Gastrocnemius medialis (tissue), 4 donors: ENCODE data around the gene PPIP5K2. TPM values are rescaled to one million over a fixed set of nuclear protein-coding genes. Genes with fewer than 3 reads are reported as not detected.
"Not testable (repeated sequence)": the region's sequence is repeated elsewhere in the genome, so short reads cannot be mapped to it uniquely, and the experiment has no call there.

Source experiments
- ATAC-seq, 2 donors: fragments of 150-250 bp; one replicate each; pipeline ENCODE4 v1.9.1; 2016
- DNase-seq, 2 donors: peaks; one replicate each; pipeline ENCODE4 v3.0.0-alpha.2; 2019
- H3K27ac ChIP-seq, 4 donors: fragments of 200-600 bp; sonication (generic); 1 replicate in 1 of 4; 2 replicates in 3 of 4; pipeline ENCODE4 v1.5.1; 2016 to 2018; ENCODE audit warnings: mild to moderate bottlenecking in 2 of 4, moderate library complexity in 1 of 4
- H3K27me3 ChIP-seq, 3 donors: fragments of 200-600 bp; sonication (generic) in 2 of 3; 1 replicate in 1 of 3; 2 replicates in 2 of 3; pipeline versions ENCODE4 v1.5.1 to v1.6.0; 2016 to 2019; ENCODE audit warnings: mild to moderate bottlenecking in 1 of 3, moderate library complexity in 1 of 3
- H3K36me3 ChIP-seq, 2 donors: fragments of 200-600 bp; sonication (generic) in 1 of 2; one replicate each; pipeline ENCODE4 v1.5.1; 2017 to 2018
- H3K4me1 ChIP-seq, 2 donors: fragments of 200-600 bp; sonication (generic) in 1 of 2; one replicate each; pipeline ENCODE4 v1.5.1; 2016 to 2017; ENCODE audit warnings: mild to moderate bottlenecking in 2 of 2
- H3K4me3 ChIP-seq, 4 donors: fragments of 200-600 bp; sonication (generic) in 3 of 4; 1 replicate in 1 of 4; 2 replicates in 3 of 4; pipeline ENCODE4 v1.5.1; 2016 to 2019; ENCODE audit warnings: mild to moderate bottlenecking in 2 of 4
- H3K9me3 ChIP-seq, 3 donors: fragments of 200-600 bp; sonication (generic) in 2 of 3; 1 replicate in 1 of 3; 2 replicates in 2 of 3; pipeline ENCODE4 v1.5.1; 2016 to 2019
- CTCF ChIP-seq, 5 experiments: fragments of 450-650 bp in 3 of 5; fragments of 200-600 bp in 2 of 5; sonication (generic) in 2 of 5; IDR thresholded peaks in 4 of 5; conservative IDR thresholded peaks in 1 of 5; 1 replicate in 4 of 5; 2 replicates in 1 of 5; pipeline ENCODE4 v1.5.1; 2016 to 2019; ENCODE audit warnings: antibody characterized with exemption in 5 of 5, mild to moderate bottlenecking in 3 of 5, moderate library complexity in 3 of 5
- POLR2A ChIP-seq, 2 donors: fragments of 450-650 bp; IDR thresholded peaks; one replicate each; pipeline ENCODE4 v1.6.1; 2017; ENCODE audit warnings: antibody characterized with exemption in 2 of 2, mild to moderate bottlenecking in 2 of 2, moderate library complexity in 2 of 2
- in situ Hi-C, 4 donors: fragments of 200-750 bp; cut with MboI; loops; one replicate each; pipeline versions ENCODE4 v1.15.0 to v1.8.0; 2017; ENCODE audit warnings: low sequenced_read_pairs in 4 of 4
- intact Hi-C: fragments of 100-400 bp; cut with DNase I; formaldehyde crosslinking; loops from one replicate; pipeline ENCODE4 v1.15.1; 2023; ENCODE audit warnings: low total_unique reads
- total RNA-seq, 4 donors: library from RNA; depleted of rRNA; stranded (reverse); fragments of >200 nt; gene quantifications; one replicate each; pipeline versions ENCODE4 v1.1.0 to v1.2.3, GENCODE V29; 2016

PPIP5K2 gene
- total RNA-seq = 1 to 10 TPM; 3.5 to 7.0 (median 4.4) TPM

GRCh38 chr5:103119765-103120606 lies at the start of gene PPIP5K2, which contains the start of gene GIN1:
TSS of gene PPIP5K2 (plus strand) at chr5:103120301. CDS start at chr5:103129590, 9,289 bp downstream.
TSS of gene GIN1 (minus strand) at chr5:103120138. CDS start at chr5:103108707, 11,431 bp downstream.
- Histone ChIP-seq H3K9me3 (no peaks in the 10 kb centered on the region), H3K27me3 (no peaks in the 10 kb centered on the region), H3K36me3 (no peaks in the 10 kb centered on the region), H3K27ac (peak within 1 kb of the TSS; percentile 86 to 96 (median 92)), H3K4me3 (peak within 1 kb of the TSS; percentile 70 to 91 (median 86)), H3K4me1 (peaks cover 28 to 30% of the 10 kb centered on the region in 2 donors)
- intact Hi-C loops = loop anchor here (1.0 to 5.0 kb wide), 3 partner anchors 138 to 443 kb away; partner anchors contain the start of genes MACIR, NUDT12 and PAM
- in situ Hi-C loops = no loop called here
- ATAC-seq = peak; percentile 98 to 100
- TF ChIP-seq POLR2A (IDR thresholded peaks at IDR 0.05) (peak; percentile 46 to 53), CTCF (IDR thresholded peaks at IDR 0.05 in 4 of 5, conservative IDR thresholded peaks at IDR 0.05 in 1 of 5) (no peak)
- DNase-seq = peak; percentile 92 to 94

GRCh38 chr5:103073500-103073899 lies 46.6 kb upstream of the PPIP5K2 start:
- H3K9me3 ChIP-seq, H3K4me1 ChIP-seq, ATAC-seq, intact Hi-C loops, H3K36me3 ChIP-seq, H3K27ac ChIP-seq, H3K4me3 ChIP-seq, H3K27me3 ChIP-seq, DNase-seq, in situ Hi-C loops: not testable (repeated sequence)

GRCh38 chr5:103075442-103075841 lies 44.7 kb upstream of the PPIP5K2 start:
- intact Hi-C loops (no loop called here), in situ Hi-C loops (no loop called here)
- Histone ChIP-seq H3K9me3 (peaks cover 0 to 12% (median 0%) of the 10 kb centered on the region in 3 donors), H3K4me3 (no peak overlapping the region), H3K27ac (no peak overlapping the region), H3K36me3 (no peaks in the 10 kb centered on the region), H3K27me3 (no peaks in the 10 kb centered on the region), H3K4me1 (no peaks in the 10 kb centered on the region)
- DNase-seq (no peak), ATAC-seq (no peak)
- TF ChIP-seq POLR2A (IDR thresholded peaks at IDR 0.05) = no peak
- TF ChIP-seq CTCF (IDR thresholded peaks at IDR 0.05 in 4 of 5, conservative IDR thresholded peaks at IDR 0.05 in 1 of 5) = no peak

- no peak overlapping the region for H3K4me3 ChIP-seq
- no peaks in the 10 kb centered on the region for H3K27me3 ChIP-seq
- H3K36me3 ChIP-seq = peaks cover 0 to 9% of the 10 kb centered on the region in 2 donors
- H3K9me3 ChIP-seq = peaks cover 0 to 12% (median 0%) of the 10 kb centered on the region in 3 donors
- no peak overlapping the region for H3K27ac ChIP-seq
- ATAC-seq = no peak
- no peak for DNase-seq
- H3K4me1 ChIP-seq = no peaks in the 10 kb centered on the region
- TF ChIP-seq POLR2A (IDR thresholded peaks at IDR 0.05) (no peak), CTCF (IDR thresholded peaks at IDR 0.05 in 4 of 5, conservative IDR thresholded peaks at IDR 0.05 in 1 of 5) (no peak)
- in situ Hi-C loops = no loop called here
- intact Hi-C loops = no loop called here
Measured at GRCh38 chr5:103079796-103080195, 40.3 kb upstream of the PPIP5K2 start.

- no peak overlapping the region for H3K27ac ChIP-seq
- ATAC-seq = no peak
- intact Hi-C loops (no loop called here), in situ Hi-C loops (no loop called here)
- peaks cover 3 to 44% of the 10 kb centered on the region in 2 donors for H3K36me3 ChIP-seq
- no peak for DNase-seq
- H3K27me3 ChIP-seq = no peaks in the 10 kb centered on the region
- no peak overlapping the region for H3K4me3 ChIP-seq
- H3K9me3 ChIP-seq = no peaks in the 10 kb centered on the region
- TF ChIP-seq POLR2A (IDR thresholded peaks at IDR 0.05) (no peak), CTCF (IDR thresholded peaks at IDR 0.05 in 4 of 5, conservative IDR thresholded peaks at IDR 0.05 in 1 of 5) (no peak)
- H3K4me1 ChIP-seq = no peaks in the 10 kb centered on the region
Measured at GRCh38 chr5:103086547-103086946, 33.6 kb upstream of the PPIP5K2 start.
